ENCODE measurements around the gene TRPC3. TPM values are rescaled to one million over a fixed set of nuclear protein-coding genes. Genes with fewer than 3 reads are reported as not detected.

The TRPC3 gene
- total RNA-seq, 4 donors from 2014 or later = 0.18 to 0.80 (median 0.28) TPM

DNA sequence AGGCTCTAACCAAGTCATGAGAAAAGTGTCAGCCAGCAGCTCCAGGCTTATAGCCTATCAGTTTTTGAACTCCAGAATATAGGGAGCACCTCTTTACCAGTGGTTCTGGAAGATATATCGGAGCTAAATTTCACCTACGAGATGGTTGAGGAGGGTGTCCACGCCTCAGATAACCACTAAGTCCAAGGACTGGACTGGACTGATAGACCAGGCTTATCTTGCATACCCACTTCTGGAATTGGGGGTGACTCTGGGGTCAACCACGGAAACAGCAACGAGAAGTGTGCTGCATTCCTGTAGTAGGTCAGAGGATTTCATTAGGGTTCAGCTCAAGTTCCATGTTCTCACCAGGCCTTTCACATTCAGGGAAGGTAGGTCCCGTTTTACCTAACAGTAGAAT, 38.6 kb upstream of the TRPC3 start:
- Histone ChIP-seq H3K4me3 (no peak overlapping the region), H3K4me1 (no peaks in the 10 kb centered on the region), H3K36me3 (no peaks in the 10 kb centered on the region), H3K9me3 (no peaks in the 10 kb centered on the region), H3K27ac (no peak overlapping the region), H3K27me3 (no peaks in the 10 kb centered on the region)
- WGBS = 84% methylated on average over 6 of the region's 6 CpGs
- no peak for DNase-seq (ENCODE audit: low spot score in 2 of 2)
- no peak for TF ChIP-seq EP300 (IDR thresholded peaks at IDR 0.05)

DNA sequence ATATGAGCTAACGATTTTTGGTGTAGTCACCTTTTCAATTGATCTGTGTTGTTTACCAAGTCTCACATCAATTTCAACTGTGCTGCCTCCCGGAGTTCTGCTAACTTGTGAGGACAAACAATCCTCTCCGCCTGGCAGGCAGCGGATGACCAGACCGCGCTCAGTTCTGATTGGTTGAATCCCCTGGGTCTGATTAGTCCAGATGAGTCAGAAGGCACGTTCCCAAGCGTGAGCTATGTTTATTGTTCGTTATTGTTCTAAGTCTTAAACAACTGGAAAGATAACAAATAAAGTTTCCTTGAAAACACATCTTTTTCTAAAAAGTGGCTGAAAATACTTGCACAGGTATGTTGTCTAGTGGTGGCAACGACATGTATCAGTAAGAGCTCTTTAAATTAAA, 37.9 kb upstream of the TRPC3 start:
- H3K27ac ChIP-seq = no peak overlapping the region
- H3K27me3 ChIP-seq = no peaks in the 10 kb centered on the region
- WGBS = 73% methylated on average over 10 of the region's 10 CpGs
- no peaks in the 10 kb centered on the region for H3K36me3 ChIP-seq
- H3K4me3 ChIP-seq = no peak overlapping the region
- DNase-seq (ENCODE audit: low spot score in 2 of 2) = no peak
- H3K9me3 ChIP-seq = no peaks in the 10 kb centered on the region
- H3K4me1 ChIP-seq = no peaks in the 10 kb centered on the region
- TF ChIP-seq, protein P1, sequence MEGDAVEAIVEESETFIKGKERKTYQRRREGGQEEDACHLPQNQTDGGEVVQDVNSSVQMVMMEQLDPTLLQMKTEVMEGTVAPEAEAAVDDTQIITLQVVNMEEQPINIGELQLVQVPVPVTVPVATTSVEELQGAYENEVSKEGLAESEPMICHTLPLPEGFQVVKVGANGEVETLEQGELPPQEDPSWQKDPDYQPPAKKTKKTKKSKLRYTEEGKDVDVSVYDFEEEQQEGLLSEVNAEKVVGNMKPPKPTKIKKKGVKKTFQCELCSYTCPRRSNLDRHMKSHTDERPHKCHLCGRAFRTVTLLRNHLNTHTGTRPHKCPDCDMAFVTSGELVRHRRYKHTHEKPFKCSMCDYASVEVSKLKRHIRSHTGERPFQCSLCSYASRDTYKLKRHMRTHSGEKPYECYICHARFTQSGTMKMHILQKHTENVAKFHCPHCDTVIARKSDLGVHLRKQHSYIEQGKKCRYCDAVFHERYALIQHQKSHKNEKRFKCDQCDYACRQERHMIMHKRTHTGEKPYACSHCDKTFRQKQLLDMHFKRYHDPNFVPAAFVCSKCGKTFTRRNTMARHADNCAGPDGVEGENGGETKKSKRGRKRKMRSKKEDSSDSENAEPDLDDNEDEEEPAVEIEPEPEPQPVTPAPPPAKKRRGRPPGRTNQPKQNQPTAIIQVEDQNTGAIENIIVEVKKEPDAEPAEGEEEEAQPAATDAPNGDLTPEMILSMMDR (IDR thresholded peaks at IDR 0.05) = no peak
- TF ChIP-seq POLR2A (IDR thresholded peaks at IDR 0.05) (no peak), POLR2AphosphoS5 (IDR thresholded peaks at IDR 0.05) (no peak), EP300 (IDR thresholded peaks at IDR 0.05) (no peak)

DNA sequence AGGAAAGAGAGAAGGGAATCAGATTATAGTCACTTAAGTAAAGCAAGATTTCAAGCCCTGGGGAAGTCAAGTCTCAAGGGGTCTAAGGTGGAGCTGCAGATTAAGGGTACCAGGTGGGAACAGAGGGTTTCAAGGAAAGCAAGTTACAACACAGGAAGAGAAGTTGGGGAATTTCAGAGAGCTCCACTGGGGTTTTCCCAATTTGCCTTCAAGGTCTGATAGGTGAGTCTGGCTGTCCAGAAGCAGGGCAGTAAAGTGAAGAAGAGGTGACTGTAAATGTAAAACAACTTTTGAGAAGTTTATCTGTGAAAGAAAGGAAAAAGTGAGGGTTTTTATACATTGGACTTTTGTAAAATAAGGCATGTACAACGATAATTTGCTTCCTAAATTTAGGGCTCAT, 37.1 kb upstream of the TRPC3 start:
- no peaks in the 10 kb centered on the region for H3K9me3 ChIP-seq
- H3K27me3 ChIP-seq = no peaks in the 10 kb centered on the region
- no peak overlapping the region for H3K27ac ChIP-seq
- H3K36me3 ChIP-seq = no peaks in the 10 kb centered on the region
- TF ChIP-seq POLR2AphosphoS5 (IDR thresholded peaks at IDR 0.05) (no peak), EP300 (IDR thresholded peaks at IDR 0.05) (no peak), POLR2A (IDR thresholded peaks at IDR 0.05) (no peak)
- TF ChIP-seq, protein P1 (IDR thresholded peaks at IDR 0.05) = no peak
- 44% methylated on average over 1 of the region's 1 CpG for WGBS
- DNase-seq (ENCODE audit: low spot score in 2 of 2) = no peak
- no peak overlapping the region for H3K4me3 ChIP-seq
- H3K4me1 ChIP-seq = no peaks in the 10 kb centered on the region

DNA sequence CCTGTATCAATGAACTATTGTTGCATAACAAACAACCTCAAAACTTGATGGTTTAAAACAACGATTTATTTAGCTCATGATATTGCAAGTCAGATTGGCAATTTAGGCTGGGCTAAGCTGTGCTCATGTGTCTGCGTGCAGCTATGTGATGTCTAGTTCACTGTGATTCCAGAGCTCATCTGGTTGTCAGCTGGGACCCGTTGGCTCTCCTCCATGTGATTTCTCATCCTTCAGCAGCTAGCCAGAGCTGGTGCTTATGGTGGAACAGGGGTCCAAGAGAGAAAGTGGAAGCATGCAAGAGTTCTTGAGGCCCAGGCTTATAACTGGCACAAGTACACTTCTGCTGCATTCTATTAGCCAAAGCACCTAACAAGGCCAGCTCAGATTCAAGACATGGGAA, 28.8 kb upstream of the TRPC3 start:
- Histone ChIP-seq H3K4me3 (no peak overlapping the region), H3K27ac (no peak overlapping the region), H3K9me3 (no peaks in the 10 kb centered on the region), H3K4me1 (no peaks in the 10 kb centered on the region), H3K36me3 (no peaks in the 10 kb centered on the region), H3K27me3 (no peaks in the 10 kb centered on the region)
- 56% methylated on average over 3 of the region's 3 CpGs for WGBS
- no peak for DNase-seq (ENCODE audit: low spot score in 2 of 2)
- TF ChIP-seq POLR2A (IDR thresholded peaks at IDR 0.05) = no peak
- TF ChIP-seq EP300 (IDR thresholded peaks at IDR 0.05) = no peak
- TF ChIP-seq, protein P1 (IDR thresholded peaks at IDR 0.05) = no peak
- no peak for TF ChIP-seq POLR2AphosphoS5 (IDR thresholded peaks at IDR 0.05)

DNA sequence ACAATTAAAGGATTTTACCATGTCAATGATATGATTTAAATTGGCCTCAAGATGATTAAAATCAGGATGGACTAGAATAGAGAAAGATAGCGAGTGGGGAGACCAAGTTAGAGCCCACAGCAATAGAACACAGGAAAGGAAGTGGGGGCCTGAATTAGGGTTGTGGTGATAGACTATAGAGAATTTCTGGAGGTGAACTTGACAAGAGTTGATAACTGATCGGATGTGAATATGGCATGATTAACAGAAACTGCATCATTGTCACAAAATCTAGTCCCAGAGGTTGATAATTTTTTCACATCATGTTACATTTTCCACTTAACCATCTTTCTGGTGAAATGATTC, 26.3 kb upstream of the TRPC3 start:
- Histone ChIP-seq H3K27ac (no peak overlapping the region), H3K4me3 (no peak overlapping the region), H3K9me3 (no peaks in the 10 kb centered on the region), H3K36me3 (no peaks in the 10 kb centered on the region), H3K4me1 (no peaks in the 10 kb centered on the region), H3K27me3 (no peaks in the 10 kb centered on the region)
- TF ChIP-seq EP300 (IDR thresholded peaks at IDR 0.05) (no peak), POLR2A (IDR thresholded peaks at IDR 0.05) (no peak), POLR2AphosphoS5 (IDR thresholded peaks at IDR 0.05) (no peak)
- TF ChIP-seq, protein P1 (IDR thresholded peaks at IDR 0.05) = no peak
- 86% methylated on average over 2 of the region's 2 CpGs for WGBS
- DNase-seq (ENCODE audit: low spot score in 2 of 2) = no peak
